Liver (tissue), 9 donors: ENCODE data around the gene RUNDC3A. TPM values are rescaled to one million over a fixed set of nuclear protein-coding genes. Genes with fewer than 3 reads are reported as not detected.

Experiments used
- DNase-seq: peaks from one replicate; pipeline ENCODE4 v3.0.0-alpha.2; 2017; ENCODE audit warnings: low spot score
- H3K27ac ChIP-seq, 2 donors: one replicate each; pipeline ENCODE4 v1.7.0; 2013; ENCODE audit warnings: inconsistent platforms in 2 of 2, low read length in 2 of 2, control low read depth in 1 of 2, low read depth in 1 of 2, mild to moderate bottlenecking in 1 of 2
- H3K27me3 ChIP-seq, 4 donors: one replicate each; pipeline versions ENCODE4 v1.6.1 to v1.7.0; 2013; ENCODE audit warnings: low read length in 3 of 4, inconsistent platforms in 1 of 4, mild to moderate bottlenecking in 1 of 4, moderate library complexity in 1 of 4; ENCODE audit not compliant: control insufficient read depth in 4 of 4, insufficient read depth in 4 of 4
- H3K36me3 ChIP-seq, 4 donors: one replicate each; pipeline versions ENCODE4 v1.6.1 to v1.7.0; 2013; ENCODE audit warnings: low read length in 3 of 4, mild to moderate bottlenecking in 3 of 4, low read depth in 1 of 4, moderate library complexity in 1 of 4; ENCODE audit not compliant: control insufficient read depth in 4 of 4, insufficient read depth in 3 of 4
- H3K4me1 ChIP-seq, 4 donors: one replicate each; pipeline versions ENCODE4 v1.6.1 to v1.7.0; 2013; ENCODE audit warnings: low read length in 3 of 4, mild to moderate bottlenecking in 3 of 4, moderate library complexity in 1 of 4; ENCODE audit not compliant: control insufficient read depth in 4 of 4, insufficient read depth in 4 of 4
- H3K4me3 ChIP-seq, 3 donors: one replicate each; pipeline versions ENCODE4 v1.6.1 to v1.7.0; 2013; ENCODE audit warnings: low read length in 3 of 3, control low read depth in 1 of 3, low read depth in 1 of 3, mild to moderate bottlenecking in 1 of 3
- H3K9ac ChIP-seq, 2 donors: one replicate each; pipeline ENCODE4 v1.7.0; 2013; ENCODE audit warnings: low read length in 2 of 2, mild to moderate bottlenecking in 2 of 2, moderate library complexity in 2 of 2, control low read depth in 1 of 2, low read depth in 1 of 2
- H3K9me3 ChIP-seq, 4 donors: one replicate each; pipeline versions ENCODE4 v1.6.1 to v1.7.0; 2013; ENCODE audit warnings: low read length in 3 of 4; ENCODE audit not compliant: control insufficient read depth in 4 of 4
- CTCF ChIP-seq: fragments of 150-350 bp; IDR thresholded peaks from 2 replicates; pipeline ENCODE4 v1.5.1; 2017; ENCODE audit warnings: improper control_type of control experiment, low read depth, low read length; ENCODE audit not compliant: missing input control
- EGR1 ChIP-seq, 2 donors: IDR thresholded peaks; 2 replicates each; pipeline ENCODE4 v1.6.1; 2016 to 2018; ENCODE audit warnings: antibody characterized with exemption in 2 of 2, low read depth in 2 of 2
- FOXA1 ChIP-seq: IDR thresholded peaks from 2 replicates; pipeline ENCODE4 v1.6.1; 2016; ENCODE audit warnings: antibody characterized with exemption
- FOXA2 ChIP-seq: IDR thresholded peaks from 2 replicates; pipeline ENCODE4 v1.6.1; 2016; ENCODE audit warnings: antibody characterized with exemption
- GABPA ChIP-seq, 2 donors: IDR thresholded peaks in 1 of 2; conservative IDR thresholded peaks in 1 of 2; 2 replicates each; pipeline ENCODE4 v1.6.1; 2016; ENCODE audit warnings: antibody characterized with exemption in 2 of 2, mild to moderate bottlenecking in 1 of 2, moderate library complexity in 1 of 2
- HNF4A ChIP-seq, 2 donors: conservative IDR thresholded peaks; 2 replicates each; pipeline ENCODE4 v1.6.1; 2016; ENCODE audit warnings: antibody characterized with exemption in 2 of 2, mild to moderate bottlenecking in 2 of 2
- HNF4G ChIP-seq: IDR thresholded peaks from 2 replicates; pipeline ENCODE4 v1.6.1; 2016; ENCODE audit warnings: antibody characterized with exemption
- MAX ChIP-seq: IDR thresholded peaks from 2 replicates; pipeline ENCODE4 v1.6.1; 2016; ENCODE audit warnings: antibody characterized with exemption
- NR2F2 ChIP-seq: IDR thresholded peaks from 2 replicates; pipeline ENCODE4 v1.6.1; 2016; ENCODE audit warnings: antibody characterized with exemption
- REST ChIP-seq: IDR thresholded peaks from 2 replicates; pipeline ENCODE4 v1.6.1; 2016; ENCODE audit warnings: antibody characterized with exemption, mild to moderate bottlenecking
- RXRA ChIP-seq, 2 donors: IDR thresholded peaks; 2 replicates each; pipeline ENCODE4 v1.6.1; 2017 to 2018; ENCODE audit warnings: antibody characterized with exemption in 2 of 2, mild to moderate bottlenecking in 1 of 2
- SP1 ChIP-seq: IDR thresholded peaks from 2 replicates; pipeline ENCODE4 v1.6.1; 2018; ENCODE audit warnings: antibody characterized with exemption, mild to moderate bottlenecking
- YY1 ChIP-seq: IDR thresholded peaks from 2 replicates; pipeline ENCODE4 v1.6.1; 2016; ENCODE audit warnings: antibody characterized with exemption, mild to moderate bottlenecking
- ZBTB33 ChIP-seq: IDR thresholded peaks from 2 replicates; pipeline ENCODE4 v1.6.1; 2016; ENCODE audit warnings: antibody characterized with exemption
- WGBS: extraction: QIAGEN DNeasy Blood & Tissue Kit; methylation state at CpG from one replicate; pipeline ENCODE4 v1.1.7; 2013; 5-methylcytosine and 5-hydroxymethylcytosine counted together
- polyA plus RNA-seq, 2 donors: library from polyadenylated mRNA; stranded (reverse) in 1 of 2; unstranded in 1 of 2; fragments of 200-250 nt in 1 of 2; fragments of >200 nt in 1 of 2; fragmentation: Nextera tagmentation in 1 of 2; extraction: Ambion mirVana in 1 of 2; gene quantifications; one replicate each; pipeline versions ENCODE4 v1.2.1 to v1.2.3, GENCODE V29; 2013 to 2015
- total RNA-seq, 2 donors: library from RNA; depleted of rRNA; stranded (reverse); fragments of >200 nt; gene quantifications; one replicate each; pipeline ENCODE4 v1.2.3, GENCODE V29; 2014
- donor health status: healthy.
- donor health status: healthy.
- donor health status: healthy.
- donor health status: healthy.
- donor health status: healthy.

RUNDC3A gene
- total and polyA plus RNA-seq, 4 donors, result 0.05 to 17.0 (median 0.06) TPM; not detected in 1

GRCh38 chr17:44334727-44335126 is 26.3 kb downstream of the RUNDC3A start:
- H3K9me3 ChIP-seq, result no peaks in the 10 kb centered on the region
- TF ChIP-seq YY1, result no peak
- no peak for TF ChIP-seq HNF4G
- TF ChIP-seq FOXA2, result no peak
- H3K9ac ChIP-seq, result no peak overlapping the region
- no peak overlapping the region for H3K4me3 ChIP-seq
- WGBS, result 53% methylated on average over 3 of the region's 3 CpGs
- no peaks in the 10 kb centered on the region for H3K36me3 ChIP-seq
- H3K27me3 ChIP-seq, result no peaks in the 10 kb centered on the region
- no peak for DNase-seq
- peaks cover 0 to 10% (median 4%) of the 10 kb centered on the region in 4 donors for H3K4me1 ChIP-seq
- no peak overlapping the region for H3K27ac ChIP-seq

- no peak overlapping the region for H3K9ac ChIP-seq
- no peaks in the 10 kb centered on the region for H3K27me3 ChIP-seq
- WGBS, result 78% methylated on average over 3 of the region's 3 CpGs
- no peak for DNase-seq
- H3K27ac ChIP-seq, result no peak overlapping the region
- H3K9me3 ChIP-seq, result no peaks in the 10 kb centered on the region
- peaks cover 0 to 10% (median 4%) of the 10 kb centered on the region in 4 donors for H3K4me1 ChIP-seq
- H3K36me3 ChIP-seq, result no peaks in the 10 kb centered on the region
- no peak for TF ChIP-seq MAX
- TF ChIP-seq FOXA1, result no peak
- TF ChIP-seq RXRA (IDR thresholded peaks at IDR 0.05), result no peak
- no peak for TF ChIP-seq REST
- no peak for TF ChIP-seq NR2F2
- TF ChIP-seq FOXA2, result no peak
- no peak for TF ChIP-seq ZBTB33
- no peak for TF ChIP-seq SP1
- no peak for TF ChIP-seq CTCF
- no peak for TF ChIP-seq GABPA (IDR thresholded peaks at IDR 0.05 in 1 of 2, conservative IDR thresholded peaks at IDR 0.05 in 1 of 2)
- TF ChIP-seq HNF4A (conservative IDR thresholded peaks at IDR 0.05), result no peak
- no peak for TF ChIP-seq EGR1 (IDR thresholded peaks at IDR 0.05; ENCODE audit: low read depth in 2 of 2)
- no peak overlapping the region for H3K4me3 ChIP-seq
These were observed 27.2 kb downstream of the RUNDC3A start for GRCh38 chr17:44335564-44335963.
